ENCODE measurements around the gene LDHD. TPM values are rescaled to one million over a fixed set of nuclear protein-coding genes. Genes with fewer than 3 reads are reported as not detected.

The LDHD gene
- total and polyA plus RNA-seq, 2 of the 8 experiments (the other 6 are each of a cell fraction or from before 2014, with no cell fraction given), result 14.9 to 18.2 TPM

- Histone ChIP-seq H4K8ac (ENCODE audit: extremely low read depth, insufficient read depth, low read length) (no peak overlapping the region), H3K56ac (replicated peaks; ENCODE audit: insufficient read length, low read depth, low read length) (no peak overlapping the region), H4K20me1 (replicated peaks in 1 of 2; ENCODE audit: control insufficient read depth in 1 of 2, insufficient read depth in 2 of 2, low read length in 2 of 2) (no peaks in the 10 kb centered on the region), H3K23me2 (ENCODE audit: low read depth, low read length) (peaks cover under 1% of the 10 kb centered on the region), H3K79me2 (ENCODE audit: control insufficient read depth in 1 of 2, insufficient read depth in 2 of 2, low read length in 2 of 2) (peaks cover 0 to under 1% of the 10 kb centered on the region in 2 experiments; a peak in 2 of 4 replicates), H3K18ac (ENCODE audit: extremely low read depth, low read length) (no peak overlapping the region), H3K27me3 (replicated peaks in 1 of 4; ENCODE audit: control insufficient read depth in 3 of 4, extremely low read depth in 1 of 4, insufficient read depth in 3 of 4, low read length in 3 of 4) (no peaks in the 10 kb centered on the region), H3K9me3 (ENCODE audit: insufficient read depth in 2 of 2, low read depth in 1 of 2, low read length in 1 of 2) (peaks cover 0 to 3% of the 10 kb centered on the region in 2 experiments; a peak in 1 of 4 replicates), H3K23ac (ENCODE audit: insufficient read length) (no peak overlapping the region), H3K27ac (ENCODE audit: low read depth, low read length) (no peak overlapping the region), H3K79me1 (ENCODE audit: low read depth, low read length) (no peaks in the 10 kb centered on the region), H4K5ac (ENCODE audit: insufficient read length, low read depth, low read length) (no peak overlapping the region), H3K4me1 (replicated peaks in 1 of 4; ENCODE audit: control insufficient read depth in 3 of 4, insufficient read depth in 4 of 4, low read length in 3 of 4) (no peaks in the 10 kb centered on the region; a peak in 1 of 7 replicates), H2BK15ac (ENCODE audit: low read length) (no peak overlapping the region), H2BK20ac (ENCODE audit: low read length) (no peak overlapping the region), H3K36me3 (ENCODE audit: control insufficient read depth in 2 of 4, insufficient read depth in 4 of 4, low read length in 3 of 4) (no peaks in the 10 kb centered on the region), H3K9ac (replicated peaks in 1 of 4; ENCODE audit: extremely low read depth in 1 of 4, low read depth in 3 of 4, low read length in 3 of 4) (no peak overlapping the region), H2BK12ac (ENCODE audit: low read depth, low read length) (no peak overlapping the region), H3K4ac (replicated peaks; ENCODE audit: insufficient read length, low read depth, low read length) (no peak overlapping the region), H3K4me3 (ENCODE audit: extremely low read depth in 1 of 4, insufficient read depth in 2 of 4, low read depth in 3 of 4, low read length in 4 of 4) (no peak overlapping the region), H4K91ac (replicated peaks; ENCODE audit: insufficient read length, low read length) (no peak overlapping the region), H3K14ac (ENCODE audit: insufficient read length) (no peak overlapping the region), H2AK5ac (ENCODE audit: low read depth, low read length) (no peak overlapping the region), H2BK5ac (ENCODE audit: low read depth, low read length) (no peak overlapping the region), H3K4me2 (ENCODE audit: insufficient read depth in 1 of 2, low read depth in 2 of 2, low read length in 2 of 2) (no peak overlapping the region), H2BK120ac (replicated peaks; ENCODE audit: low read depth, low read length) (no peak overlapping the region), H2AFZ (ENCODE audit: low read length) (no peak overlapping the region)
- TF ChIP-seq JUND (IDR thresholded peaks at IDR 0.05; ENCODE audit: low read length), result no peak
- TF ChIP-seq TCF12 (IDR thresholded peaks at IDR 0.05; ENCODE audit: low read depth, low read length), result no peak
- no peak for TF ChIP-seq SIRT6 (IDR thresholded peaks at IDR 0.05; ENCODE audit: low read length)
- TF ChIP-seq CTBP2 (IDR thresholded peaks at IDR 0.05; ENCODE audit: borderline replicate concordance, insufficient read depth, insufficient read length, low read length), result no peak
- TF ChIP-seq KDM1A (IDR thresholded peaks at IDR 0.05; ENCODE audit: borderline replicate concordance, low read length), result no peak
- TF ChIP-seq SUZ12 (IDR thresholded peaks at IDR 0.05; ENCODE audit: low read length), result no peak
- no peak for TF ChIP-seq BCL11A (IDR thresholded peaks at IDR 0.05; ENCODE audit: low read depth in 2 of 2, low read length in 2 of 2)
- no peak for TF ChIP-seq PHF8 (conservative IDR thresholded peaks at IDR 0.05; ENCODE audit: low read depth, low read length)
- no peak for TF ChIP-seq GABPA (IDR thresholded peaks at IDR 0.05; ENCODE audit: borderline replicate concordance, insufficient read depth, low read length)
- no peak for TF ChIP-seq KDM4A (IDR thresholded peaks at IDR 0.05; ENCODE audit: low read depth, low read length, severe bottlenecking)
- no peak for TF ChIP-seq RFX5 (IDR thresholded peaks at IDR 0.05; ENCODE audit: borderline replicate concordance, low read depth, low read length)
- no peak for TF ChIP-seq ATF2 (IDR thresholded peaks at IDR 0.05; ENCODE audit: low read length)
- DNase-seq (ENCODE audit: low read depth in 1 of 2, low spot score in 2 of 2) (no peak), FAIRE-seq (no peak)
- ChIA-PET POLR2A (ENCODE audit: partially characterized antibody) (interaction anchor here (0.8 kb wide), 1 partner anchor 159 kb away, joined by 3 read pairs; the partner anchor contains the start of gene WDR59), CTCF (ENCODE audit: partially characterized antibody) (interaction anchor here (2.6 kb wide), 1 partner anchor 33 kb away, joined by 7 read pairs; no protein-coding TSS in a partner anchor)
- 85% methylated on average over 6 of the region's 6 CpGs; no CpG with 5 or more reads in 1 of the 2 experiments for WGBS, 2 experiments (ENCODE audit: extremely low coverage in 1 of 2, insufficient coverage in 1 of 2, insufficient read length in 1 of 2, insufficient replicate concordance in 2 of 2, low coverage in 1 of 2, low lambda C conversion rate in 2 of 2, missing lambda C conversion rate in 1 of 2)
These were observed 27.4 kb upstream of the LDHD start for GRCh38 chr16:75143941-75144340.

Data from H1 (cell line).